Dermis microvascular lymphatic vessel endothelial cell (primary cell): ENCODE results near the gene CCNK. TPM values are rescaled to one million over a fixed set of nuclear protein-coding genes. Genes with fewer than 3 reads are reported as not detected.

ENCODE experiments used
- DNase-seq, 2 donors: peaks; one replicate each; pipeline versions ENCODE4 v3.0.0 to v3.0.0-alpha.2; 2010; ENCODE audit warnings: low read depth in 2 of 2
- total RNA-seq: library from RNA; depleted of rRNA; stranded (reverse); fragments of >200 nt; gene quantifications from 2 replicates; pipeline ENCODE4 v1.2.1, GENCODE V29; 2014

Gene CCNK
- total RNA-seq, 1 donor from 2014 or later, result 24.1 TPM

DNA sequence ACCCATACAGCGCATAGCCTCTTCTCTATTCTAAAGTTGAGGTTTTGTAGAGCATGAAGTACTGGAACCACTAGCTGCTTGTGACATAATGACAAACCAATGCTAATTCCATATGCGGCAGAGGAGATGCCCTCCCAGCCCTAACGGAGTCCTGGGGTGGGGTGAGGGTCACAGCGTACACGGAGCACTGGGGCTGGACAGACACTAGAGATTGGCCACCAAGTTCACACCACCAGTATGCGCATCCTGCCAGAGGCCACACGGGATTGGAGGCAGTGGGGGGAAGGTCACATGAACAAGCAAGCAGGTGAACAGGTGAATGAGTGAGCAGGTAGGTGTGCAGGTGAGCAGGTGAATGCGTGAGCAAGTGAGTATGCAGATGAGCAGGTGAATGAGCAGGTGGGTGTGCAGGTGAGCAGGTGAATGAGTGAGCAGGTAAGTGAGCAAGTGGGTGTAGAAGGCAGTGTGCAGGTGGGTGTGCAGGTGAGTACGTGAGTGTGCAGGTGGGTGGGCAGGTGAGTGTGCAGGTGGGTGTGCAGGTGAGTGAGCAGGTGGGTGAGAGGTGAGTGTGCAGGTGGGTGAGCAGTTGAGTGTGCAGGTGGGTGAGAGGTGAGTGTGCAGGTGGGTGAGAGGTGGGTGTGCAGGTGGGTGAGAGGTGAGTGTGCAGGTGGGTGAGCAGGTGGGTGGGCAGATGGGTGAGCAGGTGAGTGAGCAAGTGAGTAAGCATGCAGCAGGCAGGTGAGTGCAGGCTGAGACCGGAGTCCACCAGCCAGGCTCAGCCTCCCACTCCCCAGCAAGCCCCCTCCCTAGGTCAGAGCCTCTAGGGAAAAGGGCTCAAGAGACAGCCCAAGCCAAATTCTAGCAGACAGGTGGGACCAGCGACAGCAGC lies 70.1 kb downstream of the CCNK start:
- DNase-seq, result no peak

DNA sequence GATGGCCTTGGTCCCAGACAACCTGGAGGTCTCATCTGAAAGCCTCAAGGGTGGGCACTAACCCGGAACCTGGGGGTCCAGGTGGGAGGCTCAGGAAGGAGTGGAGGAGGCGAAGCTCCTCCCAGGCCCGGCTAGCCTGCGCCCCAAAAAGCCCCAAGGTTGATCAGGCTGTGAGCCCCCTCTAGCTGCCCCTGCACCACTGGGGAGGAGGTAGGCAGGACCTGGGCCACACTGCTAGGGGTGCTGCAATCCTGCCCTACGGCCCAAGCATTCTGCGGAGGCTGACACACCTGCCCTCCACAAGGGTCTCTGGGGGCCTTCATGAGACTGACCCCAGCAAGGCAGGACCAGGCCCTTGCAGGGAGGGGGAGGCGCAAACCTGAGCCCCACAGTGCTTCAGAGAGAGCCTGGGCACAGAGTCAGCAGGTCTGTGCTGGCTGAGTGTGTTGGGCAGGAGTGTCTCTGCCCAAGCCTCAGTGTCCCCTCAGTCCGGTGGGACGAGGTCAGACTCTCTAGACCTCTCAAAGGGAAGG lies 70.9 kb downstream of the CCNK start:
- no peak for DNase-seq

DNA sequence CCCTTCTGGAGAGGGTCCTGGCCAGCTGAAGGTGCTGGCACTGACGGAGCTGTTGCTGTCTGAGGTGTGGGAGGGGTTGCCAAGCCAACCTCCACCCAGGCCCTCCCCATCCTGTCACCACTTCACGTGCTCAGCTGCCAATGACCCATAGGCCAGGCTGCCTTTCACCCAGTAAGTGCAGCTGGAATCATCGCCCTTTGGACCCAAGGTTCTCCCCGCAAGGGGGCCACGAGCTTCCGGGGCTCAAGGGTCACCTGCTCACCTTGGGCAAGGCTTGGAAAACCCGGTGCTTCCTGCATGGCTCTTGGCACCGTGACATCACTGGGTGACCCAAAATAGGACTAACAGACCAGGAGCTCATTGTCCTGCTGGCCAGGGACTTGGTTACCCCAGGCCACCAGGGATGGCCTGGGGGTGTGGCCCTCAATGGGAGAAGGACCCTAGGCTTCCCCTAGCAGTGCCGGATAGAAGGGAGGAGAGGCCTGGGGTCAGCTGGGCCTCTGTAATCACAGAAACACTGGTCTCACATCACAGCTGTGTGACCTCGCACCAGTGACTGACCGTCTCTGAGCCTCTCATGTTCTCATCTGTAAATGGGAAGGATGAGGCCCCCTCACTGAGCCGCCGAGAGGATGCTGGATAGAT lies 71.5 kb downstream of the CCNK start:
- DNase-seq, result no peak

DNA sequence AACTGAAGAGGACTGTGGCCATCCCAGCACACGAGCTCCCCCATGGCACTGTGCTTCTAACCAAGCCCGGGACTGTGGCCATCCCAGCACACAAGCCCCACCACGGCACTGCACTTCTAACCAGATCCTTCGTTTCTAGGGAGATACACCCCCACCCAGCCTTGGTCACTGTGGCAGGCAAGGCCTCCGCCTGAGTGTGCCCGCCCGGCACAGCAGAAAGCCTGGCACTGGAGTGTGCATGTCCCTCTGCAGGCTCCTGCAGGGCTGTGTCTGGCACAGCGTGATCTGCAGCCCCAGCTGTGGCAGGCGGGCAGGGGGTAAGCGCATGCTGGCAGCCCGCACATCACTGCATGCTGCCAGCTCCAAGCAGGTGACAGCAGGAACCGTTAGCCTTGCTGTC lies 73.0 kb downstream of the CCNK start:
- no peak for DNase-seq

DNA sequence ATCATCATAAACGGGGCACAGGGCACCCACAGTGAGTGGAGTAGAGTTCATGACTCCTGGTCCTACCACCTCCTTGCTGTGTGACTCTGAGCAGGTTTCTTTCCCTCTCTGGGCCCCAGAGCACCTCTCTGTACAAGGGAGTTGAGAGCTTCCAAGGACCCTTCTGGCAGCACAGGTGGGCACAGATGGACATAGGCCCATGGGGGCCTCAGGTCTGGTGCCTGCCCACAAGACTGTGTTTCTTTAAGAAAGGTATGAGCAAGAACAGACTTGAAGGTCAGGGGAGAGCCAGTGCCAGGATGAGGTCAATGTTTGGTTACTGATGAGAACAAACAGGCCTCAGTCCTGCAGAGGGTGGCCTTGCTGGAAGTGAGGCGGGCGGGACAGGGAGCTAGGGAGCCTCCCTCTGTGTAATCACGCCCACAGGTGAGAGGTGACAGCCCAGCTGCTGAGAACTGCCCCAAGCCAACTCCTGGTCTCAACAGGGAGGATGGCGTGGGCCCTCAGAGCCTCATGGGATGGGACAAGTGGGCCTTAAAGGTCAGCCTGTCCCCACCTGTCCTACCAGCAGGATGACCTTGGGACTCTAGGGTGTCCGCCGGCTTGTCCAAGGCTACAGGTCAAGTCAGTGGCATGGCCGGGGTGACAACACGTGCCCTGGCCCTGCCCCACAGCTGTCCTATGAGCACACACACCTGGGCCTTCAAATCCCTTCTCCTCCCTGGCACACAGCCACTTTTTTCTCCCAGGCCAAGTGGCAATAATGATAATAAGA lies 73.7 kb downstream of the CCNK start:
- no peak for DNase-seq

DNA sequence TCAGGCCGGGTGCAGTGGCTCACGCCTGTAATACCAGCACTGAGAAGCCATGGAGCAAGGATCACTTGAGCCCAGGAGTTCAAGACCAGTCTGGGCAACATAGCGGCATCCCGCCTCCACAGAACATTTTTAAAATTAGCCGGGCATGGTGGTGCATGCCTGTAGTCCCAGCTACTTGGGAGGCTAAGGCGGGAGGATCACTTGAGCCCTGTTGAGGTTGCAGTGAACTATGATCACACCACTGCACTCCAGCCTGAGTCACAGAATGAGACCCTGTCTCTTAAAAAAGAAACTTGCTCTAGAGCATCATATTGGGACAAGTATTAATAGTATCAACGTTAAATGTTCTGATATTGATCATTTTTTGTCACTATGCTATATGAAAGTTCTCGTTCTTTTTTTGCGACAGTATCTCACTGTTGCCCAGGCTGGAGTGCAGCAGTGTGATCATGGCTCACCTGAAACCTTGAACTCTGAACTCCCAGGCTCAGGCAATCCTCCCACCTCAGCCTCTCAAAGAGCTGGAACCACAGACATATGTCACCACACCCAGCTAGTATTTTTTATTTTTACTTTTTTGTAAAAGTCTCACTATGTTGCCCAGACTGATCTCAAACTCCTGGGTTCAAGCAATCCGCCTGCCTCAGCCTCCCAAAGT lies 75.1 kb downstream of the CCNK start:
- DNase-seq, result no peak

DNA sequence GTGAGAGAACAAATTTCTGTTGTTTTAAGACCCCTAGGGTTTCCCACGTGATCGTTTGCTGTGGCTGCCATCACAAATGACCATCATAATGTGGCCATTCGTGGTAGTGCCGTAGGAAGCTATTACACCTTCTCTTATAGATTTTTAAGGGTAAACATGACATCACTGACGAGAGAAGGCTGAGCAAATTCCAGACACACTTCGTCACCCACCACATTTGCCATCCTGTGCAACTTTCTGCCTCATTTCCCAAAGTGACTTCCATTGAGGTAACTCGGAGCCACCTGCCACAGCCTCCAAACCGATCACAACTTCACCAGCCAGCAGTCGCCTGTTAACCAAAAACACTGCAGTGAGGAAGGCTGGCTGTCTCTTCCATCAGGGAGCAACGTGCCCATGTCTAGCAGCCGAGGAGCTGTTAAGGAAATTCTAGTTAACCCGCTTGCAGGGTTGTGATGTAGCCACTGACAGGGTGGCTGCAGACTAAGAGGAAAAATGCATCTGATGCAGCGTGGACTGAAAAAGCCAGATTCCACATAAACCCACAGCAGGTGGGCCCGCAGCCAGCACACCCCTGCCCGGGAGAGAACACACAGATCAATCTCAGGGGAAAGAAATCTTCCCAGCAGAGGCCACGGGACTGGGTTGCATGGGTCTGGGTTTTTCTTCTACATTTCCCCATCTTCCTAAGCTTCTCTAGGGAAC lies 78.2 kb downstream of the CCNK start:
- DNase-seq, result no peak

DNA sequence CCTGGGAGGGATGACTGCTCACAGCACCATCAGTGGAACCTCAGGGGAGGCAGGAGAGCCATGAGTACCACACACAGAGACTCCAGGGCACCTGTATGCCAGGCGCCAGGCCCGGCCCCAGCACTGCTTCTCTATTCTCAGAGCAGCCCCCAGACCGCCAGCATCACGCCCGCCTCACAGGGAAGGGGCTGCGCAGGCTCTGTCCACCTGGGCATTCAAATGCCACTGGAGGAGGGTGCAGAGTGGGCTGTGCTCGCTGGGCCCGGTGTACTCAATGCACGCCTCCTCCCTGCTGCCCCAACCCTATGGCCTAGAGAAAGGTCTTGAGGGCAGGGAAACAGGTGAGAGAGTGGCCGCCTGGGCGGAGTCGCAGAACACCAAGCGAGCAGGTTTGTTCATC lies 79.2 kb downstream of the CCNK start:
- DNase-seq, result no peak

DNA sequence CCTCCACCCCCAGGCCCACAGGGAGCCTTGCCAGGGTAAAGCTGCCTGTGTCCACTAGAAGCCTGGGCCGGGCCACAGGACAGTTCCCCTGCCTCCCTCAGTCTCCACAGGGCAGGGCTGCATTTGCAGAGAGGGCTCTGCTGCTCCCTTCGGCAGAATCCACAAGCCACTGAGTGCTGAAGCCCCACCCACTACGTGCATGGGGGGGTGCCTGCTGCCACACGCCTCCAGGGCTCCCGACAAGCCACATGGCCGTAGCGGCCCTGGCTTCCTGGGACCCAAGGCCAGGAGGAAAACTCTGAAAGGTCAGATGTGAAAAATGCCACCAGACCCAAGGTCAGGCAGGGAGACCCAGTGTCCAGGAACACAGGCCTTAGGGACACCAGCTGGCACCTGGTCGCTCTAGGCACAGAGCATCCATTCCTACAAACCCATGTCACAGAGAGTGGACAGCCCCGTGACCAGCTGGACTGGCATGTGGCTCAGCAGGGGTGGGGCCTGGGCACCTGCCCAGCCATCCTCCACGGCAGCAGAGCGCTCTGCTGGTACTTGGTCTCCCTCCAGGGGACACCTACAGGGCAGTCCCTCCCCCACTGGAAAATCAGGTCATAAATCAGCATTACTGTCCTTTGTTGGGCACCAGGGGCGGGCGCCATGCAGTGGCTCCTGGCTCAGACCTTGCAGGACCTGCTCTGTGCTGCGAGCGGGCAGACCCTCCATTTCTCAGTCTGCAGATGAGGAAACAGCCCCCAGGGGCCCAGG lies 79.9 kb downstream of the CCNK start:
- DNase-seq, result no peak

DNA sequence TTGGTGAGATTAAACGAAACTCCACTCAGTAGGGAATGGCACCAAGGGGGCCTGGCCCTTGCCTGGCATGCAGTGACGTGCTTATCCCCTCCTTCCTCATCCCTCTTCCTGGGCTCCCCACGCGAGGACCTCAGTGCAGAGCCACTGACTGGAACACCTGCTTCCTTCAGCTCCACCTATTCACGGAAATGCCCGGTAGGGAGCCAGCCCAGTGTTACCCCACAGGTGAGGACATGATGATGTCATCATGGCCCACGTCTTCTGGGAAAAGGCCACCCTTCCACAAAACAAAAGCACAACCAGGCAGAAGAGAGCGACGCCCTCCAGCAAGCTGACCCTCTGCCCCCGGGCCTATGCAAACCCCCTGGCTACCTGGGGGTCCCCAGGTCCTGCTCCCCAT lies 80.7 kb downstream of the CCNK start:
- DNase-seq, result no peak

Other genes starting within 250 kb of the CCNK start
- gene BCL11B, start 209.2 kb upstream of the CCNK start, total RNA-seq, result under 0.01 TPM in 2 replicates
- gene SETD3, start 550 bp upstream of the CCNK start, total RNA-seq, result 43.5 and 47.4 TPM in 2 replicates
- 5.5 and 5.7 TPM in 2 replicates for gene CCDC85C, start 122.8 kb downstream of the CCNK start, total RNA-seq
- gene HHIPL1, start 163.7 kb downstream of the CCNK start, total RNA-seq, result 1.4 and 2.3 TPM in 2 replicates
- 0.13 TPM in 2 replicates for gene CYP46A1, start 202.9 kb downstream of the CCNK start, total RNA-seq